Measurements from ENCODE around the gene CEP19. TPM values are rescaled to one million over a fixed set of nuclear protein-coding genes. Genes with fewer than 3 reads are reported as not detected.
"Not testable (repeated sequence)": the region's sequence is repeated elsewhere in the genome, so short reads cannot be mapped to it uniquely, and the experiment has no call there.

The CEP19 gene, protein sequence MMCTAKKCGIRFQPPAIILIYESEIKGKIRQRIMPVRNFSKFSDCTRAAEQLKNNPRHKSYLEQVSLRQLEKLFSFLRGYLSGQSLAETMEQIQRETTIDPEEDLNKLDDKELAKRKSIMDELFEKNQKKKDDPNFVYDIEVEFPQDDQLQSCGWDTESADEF
- total RNA-seq (8.5 TPM), polyA plus RNA-seq (2.5 TPM)
- long read RNA-seq, donor 1, partial matches to known transcripts, result 0 of 1 reads
- long read RNA-seq, donor 1, other reads (novel, unspliced or antisense), result 0 of 1 reads
- long read RNA-seq, donor 2, result 0 reads
- long read RNA-seq, donor 3, transcript CEP19-202 (3 exons, 2,201 nt), result major isoform, 6 of 6 reads
- long read RNA-seq, donor 3, partial matches to known transcripts, result 0 of 6 reads
- long read RNA-seq, donor 3, other reads (novel, unspliced or antisense), result 0 of 6 reads
- long read RNA-seq, donor 4, partial matches to known transcripts, result 0 of 1 reads
- long read RNA-seq, donor 4, other reads (novel, unspliced or antisense), result 0 of 1 reads
- long read RNA-seq, donor 5, transcript CEP19-202 (3 exons, 2,201 nt), result major isoform, 6 of 6 reads
- long read RNA-seq, donor 5, partial matches to known transcripts, result 0 of 6 reads
- long read RNA-seq, donor 5, other reads (novel, unspliced or antisense), result 0 of 6 reads
- long read RNA-seq, donor 6, partial matches to known transcripts, result 0 of 2 reads
- long read RNA-seq, donor 6, other reads (novel, unspliced or antisense), result 0 of 2 reads
- long read RNA-seq, donor 7, partial matches to known transcripts, result 0 of 1 reads
- long read RNA-seq, donor 7, other reads (novel, unspliced or antisense), result 0 of 1 reads
- long read RNA-seq, donor 8, partial matches to known transcripts, result 0 of 3 reads
- long read RNA-seq, donor 8, other reads (novel, unspliced or antisense), result 0 of 3 reads
- long read RNA-seq, donor 9, partial matches to known transcripts, result 0 of 11 reads
- long read RNA-seq, donor 9, other reads (novel, unspliced or antisense), result 9 of 11 reads
- long read RNA-seq, donor 10, partial matches to known transcripts, result 0 of 3 reads
- long read RNA-seq, donor 10, other reads (novel, unspliced or antisense), result 0 of 3 reads

DNA sequence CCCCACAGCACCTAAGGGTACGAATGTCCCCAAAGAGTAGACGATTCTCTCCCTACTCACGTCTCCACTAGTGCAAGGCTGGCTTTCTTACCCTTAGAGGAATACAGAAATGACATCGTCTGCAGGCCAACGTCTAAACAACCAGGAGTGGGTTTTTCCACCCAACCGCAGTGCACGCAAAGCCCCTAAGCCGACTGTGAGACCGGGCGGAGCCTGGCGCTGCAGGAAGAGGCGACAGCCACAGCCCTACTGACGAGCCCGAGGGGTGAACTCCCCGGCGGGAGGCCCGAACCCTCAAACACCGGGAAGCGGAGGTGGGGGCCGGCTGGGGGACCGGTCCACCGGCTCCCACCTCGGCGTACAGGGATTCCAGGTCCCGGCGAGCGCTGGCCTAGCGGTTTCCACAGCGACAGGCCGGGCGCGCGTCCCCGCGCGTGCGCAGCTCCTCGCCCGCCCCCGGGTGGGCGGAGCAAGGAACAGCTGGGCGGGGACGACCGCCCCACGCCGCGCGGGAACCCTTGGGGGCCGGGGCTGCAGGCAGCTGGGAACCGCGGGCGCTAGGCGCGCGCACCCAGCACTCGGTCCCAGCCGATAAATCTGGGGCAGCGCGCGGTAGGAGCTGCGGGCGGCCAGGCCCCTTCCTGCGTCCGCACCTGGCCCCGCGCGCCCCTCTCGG lies at the start of gene CEP19, which contains the start of gene PIGX:
Gene CEP19, minus strand, starts transcription at position 413 of the 676 bp plus-strand sequence. CDS start 3,593 bp downstream, outside the sequence.
Gene PIGX, plus strand, starts transcription at position 540 of the 676 bp plus-strand sequence.
- Histone ChIP-seq H3K9me3 (ENCODE audit: control insufficient read depth in 2 of 2, insufficient read depth in 1 of 2, low read length in 1 of 2) (no peaks in the 10 kb centered on the region), H3K36me3 (ENCODE audit: control insufficient read depth in 2 of 2, insufficient read depth in 2 of 2, low read length in 1 of 2) (peaks cover 0 to 5% of the 10 kb centered on the region in 2 donors), H3K27me3 (ENCODE audit: control insufficient read depth in 2 of 2, insufficient read depth in 1 of 2, low read length in 1 of 2) (no peaks in the 10 kb centered on the region), H3K4me1 (ENCODE audit: control insufficient read depth in 2 of 2, insufficient read depth in 2 of 2, low read length in 2 of 2) (peaks cover 5 to 16% of the 10 kb centered on the region in 2 donors), H3K27ac (ENCODE audit: low read depth in 1 of 2, low read length in 1 of 2) (peak within 1 kb of the TSS; percentile 97 to 98), H3K4me3 (ENCODE audit: low read length in 2 of 2) (peak within 1 kb of the TSS; percentile 84 to 95)
- peak; percentile 65 to 94 (median 85) for DNase-seq (ENCODE audit: low read depth in 6 of 9, low spot score in 9 of 9)
- WGBS, result under 1% methylated on average over 68 of the region's 68 CpGs

DNA sequence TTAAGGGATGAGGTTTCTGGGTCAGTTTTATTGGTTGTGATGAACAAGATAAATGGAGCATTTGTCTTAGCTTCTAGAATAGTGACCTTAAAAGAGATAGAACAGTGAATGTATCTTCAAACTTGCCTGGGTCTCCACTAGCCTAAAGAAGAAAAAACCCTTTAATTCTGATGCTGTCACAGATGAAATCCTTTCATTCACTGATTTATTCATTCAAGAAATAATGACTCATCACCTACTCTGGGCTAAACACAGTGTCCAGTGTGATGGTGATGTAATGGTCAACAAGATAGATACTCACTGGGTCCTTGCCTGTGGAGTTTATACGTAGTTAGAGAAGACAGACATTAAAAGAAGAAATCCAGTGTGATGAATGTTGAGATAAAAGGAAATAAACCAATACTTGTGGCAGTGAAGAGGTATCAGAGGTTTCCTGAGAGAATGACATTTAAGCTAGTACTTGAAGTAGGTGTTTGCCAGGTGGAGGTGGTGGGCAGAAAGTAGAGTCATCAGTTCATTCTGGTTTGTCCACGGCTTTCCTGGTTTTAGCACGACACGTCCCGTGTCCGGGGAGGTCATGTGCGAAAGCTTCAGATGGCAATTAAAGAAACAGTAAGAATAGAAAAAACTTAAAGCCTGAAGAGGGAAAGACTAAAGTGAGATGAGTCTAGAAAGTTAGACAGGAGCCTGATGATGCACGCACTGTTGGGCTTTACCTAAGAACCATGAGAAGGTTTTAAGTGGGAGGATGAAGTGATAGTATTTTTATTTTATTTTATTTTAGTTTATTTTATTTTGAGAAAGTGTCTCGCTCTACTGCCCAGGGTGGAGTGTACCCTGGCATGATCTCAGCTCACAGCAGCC lies 46.1 kb upstream of the CEP19 start:
- no peak for DNase-seq (ENCODE audit: low read depth in 6 of 9, low spot score in 9 of 9)
- H3K4me1 ChIP-seq (ENCODE audit: control insufficient read depth in 2 of 2, insufficient read depth in 2 of 2, low read length in 2 of 2), result no peaks in the 10 kb centered on the region
- no peak overlapping the region for H3K27ac ChIP-seq (ENCODE audit: low read depth in 1 of 2, low read length in 1 of 2)
- 83% methylated on average over 9 of the region's 9 CpGs for WGBS
- peaks cover 6 to 16% of the 10 kb centered on the region in 2 donors for H3K9me3 ChIP-seq (ENCODE audit: control insufficient read depth in 2 of 2, insufficient read depth in 1 of 2, low read length in 1 of 2)
- no peaks in the 10 kb centered on the region for H3K27me3 ChIP-seq (ENCODE audit: control insufficient read depth in 2 of 2, insufficient read depth in 1 of 2, low read length in 1 of 2)
- peaks cover 14 to 24% of the 10 kb centered on the region in 2 donors for H3K36me3 ChIP-seq (ENCODE audit: control insufficient read depth in 2 of 2, insufficient read depth in 2 of 2, low read length in 1 of 2)
- no peak overlapping the region for H3K4me3 ChIP-seq (ENCODE audit: low read length in 2 of 2)

DNA sequence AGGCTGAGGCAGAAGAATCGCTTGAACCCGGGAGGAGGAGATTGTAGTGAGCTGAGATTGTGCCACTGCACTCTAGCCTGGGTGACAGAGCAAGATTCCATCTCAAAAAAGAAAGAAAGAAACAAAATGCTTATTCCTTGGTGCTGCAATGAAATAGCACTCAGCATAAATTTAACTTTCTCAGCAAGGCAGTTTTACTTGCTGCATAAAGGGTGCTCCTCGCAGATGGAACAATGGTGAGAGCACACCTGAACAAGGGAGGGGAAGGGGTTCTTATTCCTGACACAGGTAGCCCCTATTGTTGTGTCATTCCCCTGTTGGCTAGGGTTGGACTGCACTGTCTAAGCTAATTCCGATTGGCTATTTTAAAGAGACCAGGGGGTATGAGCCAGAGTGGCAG lies 44.7 kb upstream of the CEP19 start:
- no peak for DNase-seq (ENCODE audit: low read depth in 6 of 9, low spot score in 9 of 9)
- WGBS, result 74% methylated on average over 4 of the region's 4 CpGs
- H3K36me3 ChIP-seq (ENCODE audit: control insufficient read depth in 2 of 2, insufficient read depth in 2 of 2, low read length in 1 of 2), result peaks cover 14 to 24% of the 10 kb centered on the region in 2 donors

DNA sequence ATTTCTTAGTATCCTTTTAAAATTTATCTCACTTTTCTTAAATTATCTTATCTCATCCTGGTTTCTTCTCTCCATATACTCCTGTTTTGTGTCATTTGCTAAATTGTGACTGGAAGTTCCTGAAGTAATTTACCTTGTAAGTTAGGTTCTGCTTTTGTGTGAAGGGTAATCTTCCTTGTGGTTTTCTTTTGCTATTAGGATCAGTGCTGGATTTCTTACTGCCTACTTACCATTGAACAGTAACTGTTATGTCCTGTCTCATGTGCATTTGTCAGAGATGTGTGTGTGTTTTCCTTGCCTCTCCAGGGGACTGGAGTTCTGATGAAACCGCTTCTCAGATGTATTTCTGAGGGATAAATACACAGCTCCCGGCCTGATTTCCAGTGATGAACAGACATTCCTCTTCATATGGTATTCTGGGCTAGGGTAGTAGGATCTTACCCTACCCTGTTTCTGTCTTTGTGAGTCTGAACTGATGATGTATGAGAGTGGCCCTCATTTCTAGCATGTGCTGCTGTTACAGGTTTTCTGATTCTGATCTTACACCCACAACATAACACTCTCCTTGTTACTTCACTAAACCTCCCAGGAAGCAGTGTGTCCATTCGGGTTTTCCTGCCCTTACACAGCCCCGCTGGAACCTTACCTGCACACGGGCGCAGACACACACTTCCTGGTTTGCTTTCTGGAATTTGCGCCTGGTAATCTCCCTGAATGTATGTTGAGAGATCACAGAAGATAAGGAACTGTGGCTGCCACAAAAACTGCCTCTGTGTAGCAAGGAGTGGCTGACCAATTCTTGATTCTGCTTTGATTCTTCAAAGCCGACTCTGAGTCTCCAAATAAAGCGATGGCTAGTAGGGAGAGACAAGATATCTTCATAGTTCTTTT lies 42.3 kb upstream of the CEP19 start:
- peaks cover 6 to 16% of the 10 kb centered on the region in 2 donors for H3K9me3 ChIP-seq (ENCODE audit: control insufficient read depth in 2 of 2, insufficient read depth in 1 of 2, low read length in 1 of 2)
- H3K4me1 ChIP-seq (ENCODE audit: control insufficient read depth in 2 of 2, insufficient read depth in 2 of 2, low read length in 2 of 2), result no peaks in the 10 kb centered on the region
- no peak overlapping the region for H3K27ac ChIP-seq (ENCODE audit: low read depth in 1 of 2, low read length in 1 of 2)
- no peak for DNase-seq (ENCODE audit: low read depth in 6 of 9, low spot score in 9 of 9)
- WGBS, result 75% methylated on average over 9 of the region's 9 CpGs
- H3K36me3 ChIP-seq (ENCODE audit: control insufficient read depth in 2 of 2, insufficient read depth in 2 of 2, low read length in 1 of 2), result peaks cover 19 to 29% of the 10 kb centered on the region in 2 donors
- H3K27me3 ChIP-seq (ENCODE audit: control insufficient read depth in 2 of 2, insufficient read depth in 1 of 2, low read length in 1 of 2), result no peaks in the 10 kb centered on the region
- H3K4me3 ChIP-seq (ENCODE audit: low read length in 2 of 2), result no peak overlapping the region

More for the DNA sequence above, 44.7 kb upstream of the CEP19 start:
- Histone ChIP-seq H3K4me1 (ENCODE audit: control insufficient read depth in 2 of 2, insufficient read depth in 2 of 2, low read length in 2 of 2) (no peaks in the 10 kb centered on the region), H3K4me3 (ENCODE audit: low read length in 2 of 2) (no peak overlapping the region), H3K27me3 (ENCODE audit: control insufficient read depth in 2 of 2, insufficient read depth in 1 of 2, low read length in 1 of 2) (no peaks in the 10 kb centered on the region), H3K9me3 (ENCODE audit: control insufficient read depth in 2 of 2, insufficient read depth in 1 of 2, low read length in 1 of 2) (peaks cover 6 to 16% of the 10 kb centered on the region in 2 donors), H3K27ac (ENCODE audit: low read depth in 1 of 2, low read length in 1 of 2) (no peak overlapping the region)

DNA sequence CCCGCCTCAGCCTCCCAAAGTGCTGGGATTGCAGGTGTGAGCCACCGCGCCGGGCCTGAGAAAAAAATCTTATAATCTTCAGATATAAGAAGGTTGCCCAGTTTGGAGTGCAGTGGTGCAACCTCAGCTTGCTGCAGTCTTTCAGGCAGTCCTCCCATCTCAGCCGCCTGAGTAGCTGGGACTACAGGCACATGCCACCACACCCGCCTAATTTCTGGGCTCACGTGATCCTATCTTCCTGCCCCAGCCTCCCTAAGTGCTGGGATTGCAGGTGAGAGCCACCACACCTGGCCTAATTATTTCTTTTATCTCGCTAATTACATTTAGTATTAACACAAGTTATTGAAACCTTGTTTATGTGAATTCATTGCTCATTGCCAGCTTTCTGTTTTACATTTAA lies 41.2 kb upstream of the CEP19 start:
- Histone ChIP-seq H3K27me3 (ENCODE audit: control insufficient read depth in 2 of 2, insufficient read depth in 1 of 2, low read length in 1 of 2) (no peaks in the 10 kb centered on the region), H3K36me3 (ENCODE audit: control insufficient read depth in 2 of 2, insufficient read depth in 2 of 2, low read length in 1 of 2) (peaks cover 19 to 29% of the 10 kb centered on the region in 2 donors), H3K4me1 (ENCODE audit: control insufficient read depth in 2 of 2, insufficient read depth in 2 of 2, low read length in 2 of 2) (no peaks in the 10 kb centered on the region), H3K4me3 (ENCODE audit: low read length in 2 of 2) (no peak overlapping the region), H3K9me3 (ENCODE audit: control insufficient read depth in 2 of 2, insufficient read depth in 1 of 2, low read length in 1 of 2) (peaks cover 6 to 16% of the 10 kb centered on the region in 2 donors), H3K27ac (ENCODE audit: low read depth in 1 of 2, low read length in 1 of 2) (no peak overlapping the region)
- DNase-seq (ENCODE audit: low read depth in 6 of 9, low spot score in 9 of 9), result no peak
- WGBS, result 98% methylated on average over 8 of the region's 8 CpGs

DNA sequence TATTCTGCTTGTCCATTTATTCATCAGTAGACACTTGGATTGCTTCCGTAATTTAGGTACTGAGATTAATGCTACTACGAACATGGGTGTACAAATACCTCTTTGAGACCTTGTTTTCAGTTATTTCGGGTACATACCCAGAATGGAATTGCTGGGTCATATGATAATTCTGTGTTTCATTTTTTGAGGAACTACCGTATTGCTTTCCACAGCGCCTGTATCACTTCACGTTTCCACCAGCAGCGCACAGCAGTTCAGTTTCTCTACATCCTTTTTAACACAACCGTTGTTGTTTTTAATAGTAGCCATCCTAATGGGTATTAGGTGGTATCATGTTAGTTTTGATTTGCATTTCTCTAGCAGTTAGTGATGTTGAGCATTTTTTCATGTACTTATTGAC lies 37.1 kb upstream of the CEP19 start:
- H3K27ac ChIP-seq (ENCODE audit: low read depth in 1 of 2, low read length in 1 of 2), result no peak overlapping the region
- DNase-seq (ENCODE audit: low read depth in 6 of 9, low spot score in 9 of 9), result no peak
- peaks cover 10% of the 10 kb centered on the region in 2 donors for H3K36me3 ChIP-seq (ENCODE audit: control insufficient read depth in 2 of 2, insufficient read depth in 2 of 2, low read length in 1 of 2)
- no peaks in the 10 kb centered on the region for H3K9me3 ChIP-seq (ENCODE audit: control insufficient read depth in 2 of 2, insufficient read depth in 1 of 2, low read length in 1 of 2)
- WGBS, result 85% methylated on average over 8 of the region's 8 CpGs
- no peak overlapping the region for H3K4me3 ChIP-seq (ENCODE audit: low read length in 2 of 2)
- no peaks in the 10 kb centered on the region for H3K27me3 ChIP-seq (ENCODE audit: control insufficient read depth in 2 of 2, insufficient read depth in 1 of 2, low read length in 1 of 2)
- H3K4me1 ChIP-seq (ENCODE audit: control insufficient read depth in 2 of 2, insufficient read depth in 2 of 2, low read length in 2 of 2), result no peaks in the 10 kb centered on the region

DNA sequence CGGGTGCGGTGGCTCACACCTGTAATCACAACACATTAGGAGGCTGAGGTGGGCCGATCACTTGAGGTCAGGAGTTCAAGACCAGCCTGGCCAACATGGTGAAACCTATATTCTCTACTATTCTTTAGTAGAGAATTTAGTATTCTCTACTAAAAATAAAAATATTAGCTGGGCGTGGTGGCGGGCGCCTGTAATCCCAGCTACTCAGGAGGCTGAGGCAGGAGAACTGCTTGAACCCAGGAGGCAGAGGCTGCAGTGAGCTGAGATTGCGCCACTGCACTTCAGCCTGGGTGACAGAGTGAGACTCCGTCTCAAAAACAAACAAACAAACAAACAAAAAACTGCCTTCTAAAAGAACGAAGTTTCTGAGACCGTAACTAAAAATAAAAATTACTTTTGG lies 31.5 kb upstream of the CEP19 start:
- H3K27ac ChIP-seq (ENCODE audit: low read depth in 1 of 2, low read length in 1 of 2); H3K9me3 ChIP-seq (ENCODE audit: control insufficient read depth in 2 of 2, insufficient read depth in 1 of 2, low read length in 1 of 2); H3K27me3 ChIP-seq (ENCODE audit: control insufficient read depth in 2 of 2, insufficient read depth in 1 of 2, low read length in 1 of 2); DNase-seq (ENCODE audit: low read depth in 6 of 9, low spot score in 9 of 9); H3K36me3 ChIP-seq (ENCODE audit: control insufficient read depth in 2 of 2, insufficient read depth in 2 of 2, low read length in 1 of 2); H3K4me1 ChIP-seq (ENCODE audit: control insufficient read depth in 2 of 2, insufficient read depth in 2 of 2, low read length in 2 of 2); H3K4me3 ChIP-seq (ENCODE audit: low read length in 2 of 2): not testable (repeated sequence)
- 99% methylated on average over 10 of the region's 10 CpGs for WGBS

Data from thymus (tissue), 14 donors.